CD4-positive, CD25-positive, alpha-beta regulatory T cell (primary cell): Measurements from ENCODE around the gene NAA80. TPM values are rescaled to one million over a fixed set of nuclear protein-coding genes. Genes with fewer than 3 reads are reported as not detected.

Source experiments
- ATAC-seq, 2 donors: fragments of 150-1000 bp; cut with Tn5 transposase; one replicate each; pipeline ENCODE4 v1.10.0; 2021; ENCODE audit warnings: low read depth in 2 of 2, moderate number of reproducible peaks in 2 of 2, moderate library complexity in 1 of 2
- DNase-seq, 3 donors: peaks; one replicate each; pipeline versions ENCODE4 v3.0.0 to v3.0.0-alpha.2; 2012 to 2022; ENCODE audit warnings: mixed read lengths in 1 of 3
- H3K27ac ChIP-seq: one replicate; pipeline ENCODE4 v1.7.0; 2013; ENCODE audit warnings: mild to moderate bottlenecking, low read length; ENCODE audit not compliant: insufficient read depth, poor library complexity, severe bottlenecking
- H3K27me3 ChIP-seq: one replicate; pipeline ENCODE4 v1.7.0; 2013; ENCODE audit warnings: low read length; ENCODE audit not compliant: control insufficient read depth, insufficient read depth
- H3K36me3 ChIP-seq: one replicate; pipeline ENCODE4 v1.7.0; 2013; ENCODE audit warnings: mild to moderate bottlenecking, low read length, moderate library complexity; ENCODE audit not compliant: control insufficient read depth, insufficient read depth
- H3K4me1 ChIP-seq: 2 replicates; pipeline ENCODE4 v1.7.0; 2013; ENCODE audit warnings: mild to moderate bottlenecking, low read length; ENCODE audit not compliant: insufficient read depth, control insufficient read depth, poor library complexity, severe bottlenecking
- H3K4me3 ChIP-seq: one replicate; pipeline ENCODE4 v1.7.0; 2013; ENCODE audit warnings: low read depth, mild to moderate bottlenecking, low read length, moderate library complexity
- H3K9me3 ChIP-seq, 2 experiments: 1 replicate in 1 of 2; 2 replicates in 1 of 2; pipeline ENCODE4 v1.7.0; 2013; ENCODE audit warnings: low read length in 2 of 2, mild to moderate bottlenecking in 1 of 2, moderate library complexity in 1 of 2; ENCODE audit not compliant: control insufficient read depth in 2 of 2
- H3K27ac Mint-ChIP-seq, 3 donors: one replicate each; pipeline ENCODE4 v1.8.0; 2020 to 2022; ENCODE audit warnings: mild to moderate bottlenecking in 3 of 3, mixed read lengths in 3 of 3, moderate library complexity in 2 of 3
- H3K27me3 Mint-ChIP-seq: one replicate; pipeline ENCODE4 v1.8.0; 2022; ENCODE audit warnings: mild to moderate bottlenecking, mixed read lengths
- H3K36me3 Mint-ChIP-seq: one replicate; pipeline ENCODE4 v1.8.0; 2020; ENCODE audit warnings: mixed read lengths
- H3K4me1 Mint-ChIP-seq, 4 donors: one replicate each; pipeline ENCODE4 v1.8.0; 2020 to 2022; ENCODE audit warnings: mixed read lengths in 4 of 4, mild to moderate bottlenecking in 1 of 4
- H3K4me3 Mint-ChIP-seq, 4 donors: one replicate each; pipeline ENCODE4 v1.8.0; 2020 to 2022; ENCODE audit warnings: mild to moderate bottlenecking in 4 of 4, mixed read lengths in 4 of 4, moderate library complexity in 3 of 4
- H3K9me3 Mint-ChIP-seq, 7 donors: one replicate each; pipeline ENCODE4 v1.8.0; 2020 to 2022; ENCODE audit warnings: mixed read lengths in 7 of 7, mild to moderate bottlenecking in 3 of 7, moderate library complexity in 2 of 7
- polyA plus RNA-seq, 4 donors: library from polyadenylated mRNA; unstranded; fragments of 300-500 nt; fragmentation: Illumina TruSeq; gene quantifications; one replicate each; pipeline ENCODE4 v1.2.3, GENCODE V29; 2021
- total RNA-seq: library from RNA; stranded (reverse); gene quantifications from one replicate; pipeline ENCODE4 v1.2.3, GENCODE V29; 2022

Gene NAA80
- total and polyA plus RNA-seq, 5 donors from 2014 or later: 13.6 to 31.9 (median 15.1) TPM

GRCh38 chr3:50336452-50337174 lies 37.4 kb upstream of the NAA80 start:
- Mint-ChIP-seq H3K4me3 (peak overlapping the region; percentile 90 to 97 (median 94)), H3K9me3 (peaks cover 0 to 3% (median 0%) of the 10 kb centered on the region in 7 donors), H3K27me3 (no peaks in the 10 kb centered on the region), H3K4me1 (peaks cover 20 to 81% (median 48%) of the 10 kb centered on the region in 4 donors), H3K36me3 (no peaks in the 10 kb centered on the region), H3K27ac (peak overlapping the region; percentile 93 to 95 (median 93))
- no peak for DNase-seq
- peak; percentile 30 to 38 for ATAC-seq
- H3K9me3 ChIP-seq: no peaks in the 10 kb centered on the region
- H3K36me3 ChIP-seq: peaks cover 8% of the 10 kb centered on the region
- peaks cover 75% of the 10 kb centered on the region for H3K4me1 ChIP-seq
- H3K27ac ChIP-seq: peak overlapping the region; percentile 96
- H3K4me3 ChIP-seq: peak overlapping the region; percentile 92
- no peaks in the 10 kb centered on the region for H3K27me3 ChIP-seq

GRCh38 chr3:50334339-50335075 lies 35.3 kb upstream of the NAA80 start:
- H3K4me3 ChIP-seq: peak overlapping the region; percentile 34
- ATAC-seq (no peak), DNase-seq (no peak)
- H3K4me1 ChIP-seq: peaks cover 54% of the 10 kb centered on the region
- H3K9me3 ChIP-seq: no peaks in the 10 kb centered on the region
- H3K36me3 Mint-ChIP-seq: peaks cover 3% of the 10 kb centered on the region
- peak overlapping the region; percentile 69 to 97 (median 87) for H3K4me3 Mint-ChIP-seq
- no peaks in the 10 kb centered on the region for H3K27me3 ChIP-seq
- H3K9me3 Mint-ChIP-seq: peaks cover 0 to 3% (median 0%) of the 10 kb centered on the region in 7 donors
- peaks cover 20 to 67% (median 40%) of the 10 kb centered on the region in 4 donors for H3K4me1 Mint-ChIP-seq
- peaks cover 29% of the 10 kb centered on the region for H3K36me3 ChIP-seq
- peak overlapping the region; percentile 93 to 96 (median 93) for H3K27ac Mint-ChIP-seq
- no peaks in the 10 kb centered on the region for H3K27me3 Mint-ChIP-seq
- H3K27ac ChIP-seq: peak overlapping the region; percentile 96

- Mint-ChIP-seq H3K9me3 (peaks cover 0 to 3% (median 0%) of the 10 kb centered on the region in 7 donors), H3K36me3 (peaks cover 3% of the 10 kb centered on the region), H3K27ac (peak overlapping the region; percentile 93 to 96 (median 93)), H3K4me1 (peaks cover 17 to 61% (median 35%) of the 10 kb centered on the region in 4 donors), H3K4me3 (peak overlapping the region; percentile 69 to 97 (median 87)), H3K27me3 (no peaks in the 10 kb centered on the region)
- peak overlapping the region; percentile 40 for H3K4me3 ChIP-seq
- no peak for DNase-seq
- no peaks in the 10 kb centered on the region for H3K9me3 ChIP-seq
- H3K27me3 ChIP-seq: no peaks in the 10 kb centered on the region
- peaks cover 29% of the 10 kb centered on the region for H3K36me3 ChIP-seq
- ATAC-seq: no peak
- peak overlapping the region; percentile 96 for H3K27ac ChIP-seq
- H3K4me1 ChIP-seq: peaks cover 47% of the 10 kb centered on the region
Measured at GRCh38 chr3:50333744-50334328, 34.6 kb upstream of the NAA80 start.

GRCh38 chr3:50331364-50331907 lies 32.2 kb upstream of the NAA80 start:
- no peaks in the 10 kb centered on the region for H3K9me3 ChIP-seq
- Mint-ChIP-seq H3K27ac (peak overlapping the region in 1 of 3 donors; percentile 38), H3K4me3 (peak overlapping the region in 2 of 4 donors; percentile 58 to 71), H3K9me3 (no peaks in the 10 kb centered on the region), H3K36me3 (peaks cover 10% of the 10 kb centered on the region), H3K4me1 (peaks cover 10 to 60% (median 24%) of the 10 kb centered on the region in 4 donors), H3K27me3 (no peaks in the 10 kb centered on the region)
- H3K27ac ChIP-seq: no peak overlapping the region
- H3K27me3 ChIP-seq: no peaks in the 10 kb centered on the region
- no peak for DNase-seq
- H3K4me3 ChIP-seq: no peak overlapping the region
- H3K36me3 ChIP-seq: peaks cover 29% of the 10 kb centered on the region
- ATAC-seq: no peak
- peaks cover 44% of the 10 kb centered on the region for H3K4me1 ChIP-seq

GRCh38 chr3:50330330-50330729 lies 31.1 kb upstream of the NAA80 start:
- peaks cover 38% of the 10 kb centered on the region for H3K36me3 ChIP-seq
- no peaks in the 10 kb centered on the region for H3K27me3 Mint-ChIP-seq
- DNase-seq: no peak
- peaks cover 5 to 52% (median 16%) of the 10 kb centered on the region in 4 donors for H3K4me1 Mint-ChIP-seq
- no peak overlapping the region for H3K27ac ChIP-seq
- H3K4me1 ChIP-seq: peaks cover 33% of the 10 kb centered on the region
- H3K9me3 ChIP-seq: no peaks in the 10 kb centered on the region
- H3K36me3 Mint-ChIP-seq: peaks cover 10% of the 10 kb centered on the region
- no peaks in the 10 kb centered on the region for H3K9me3 Mint-ChIP-seq
- no peak overlapping the region for H3K4me3 ChIP-seq
- H3K4me3 Mint-ChIP-seq: peak overlapping the region in 1 of 4 donors; percentile 52
- ATAC-seq: no peak
- H3K27me3 ChIP-seq: no peaks in the 10 kb centered on the region
- no peak overlapping the region for H3K27ac Mint-ChIP-seq

- peak within 1 kb of the TSS; percentile 69 for H3K4me3 ChIP-seq
- peak; percentile 93 to 94 for ATAC-seq
- peaks cover 10% of the 10 kb centered on the region for H3K36me3 Mint-ChIP-seq
Measured at GRCh38 chr3:50327943-50328691, 28.9 kb upstream of the NAA80 start, which contains the start of gene TUSC2. Gene TUSC2 (minus strand): TSS chr3:50328223. CDS start chr3:50328099, 124 bp downstream.

More at GRCh38 chr3:50327943-50328691, 28.9 kb upstream of the NAA80 start, which contains the start of gene TUSC2:
- H3K27ac ChIP-seq: peak within 1 kb of the TSS; percentile 85
- peaks cover 18% of the 10 kb centered on the region for H3K4me1 ChIP-seq
- peaks cover 39% of the 10 kb centered on the region for H3K36me3 ChIP-seq
- H3K9me3 ChIP-seq: no peaks in the 10 kb centered on the region
- no peaks in the 10 kb centered on the region for H3K27me3 ChIP-seq
- peaks cover 2 to 44% (median 11%) of the 10 kb centered on the region in 4 donors for H3K4me1 Mint-ChIP-seq
- peak within 1 kb of the TSS; percentile 86 to 95 (median 95) for H3K27ac Mint-ChIP-seq
- peak; percentile 94 to 98 (median 94) for DNase-seq
- H3K4me3 Mint-ChIP-seq: peak within 1 kb of the TSS; percentile 92 to 96 (median 94)
- H3K9me3 Mint-ChIP-seq: no peaks in the 10 kb centered on the region
- H3K27me3 Mint-ChIP-seq: no peaks in the 10 kb centered on the region
